Natural killer cell treated with Interleukin-12 subunit alpha and Interleukin-12 subunit beta and Interleukin-15 and Interleukin-18, amount 100 ng/mL, for 72 hours (primary cell): ENCODE data around the gene ATG2B. TPM values are rescaled to one million over a fixed set of nuclear protein-coding genes. Genes with fewer than 3 reads are reported as not detected.

Experiments used
- ATAC-seq, 2 donors: fragments of 150-1000 bp; cut with Tn5 transposase in 1 of 2; sonication (Bioruptor Pico), chemical (Tn5 transposase) in 1 of 2; 2 replicates each; pipeline ENCODE4 v1.10.0; 2021
- DNase-seq: peaks from one replicate; pipeline ENCODE4 v3.0.0; 2022; ENCODE audit warnings: low spot score
- H3K27ac Mint-ChIP-seq, 2 donors: 1 replicate in 1 of 2; 2 replicates in 1 of 2; pipeline ENCODE4 v1.8.0; 2022; ENCODE audit warnings: mixed read lengths in 2 of 2, mild to moderate bottlenecking in 1 of 2, moderate library complexity in 1 of 2
- H3K27me3 Mint-ChIP-seq, 2 donors: 1 replicate in 1 of 2; 2 replicates in 1 of 2; pipeline ENCODE4 v1.8.0; 2022; ENCODE audit warnings: mixed read lengths in 2 of 2
- H3K36me3 Mint-ChIP-seq: one replicate; pipeline ENCODE4 v1.8.0; 2022; ENCODE audit warnings: mixed read lengths
- H3K4me1 Mint-ChIP-seq, 2 donors: 1 replicate in 1 of 2; 2 replicates in 1 of 2; pipeline ENCODE4 v1.8.0; 2022; ENCODE audit warnings: low read depth in 2 of 2, mixed read lengths in 2 of 2, mild to moderate bottlenecking in 1 of 2
- H3K4me3 Mint-ChIP-seq: one replicate; pipeline ENCODE4 v1.8.0; 2022; ENCODE audit warnings: mixed read lengths
- H3K9me3 Mint-ChIP-seq: 2 replicates; pipeline ENCODE4 v1.8.0; 2022; ENCODE audit warnings: mixed read lengths
- total RNA-seq, 2 donors: library from RNA; stranded (reverse); gene quantifications; one replicate each; pipeline ENCODE4 v1.2.3, GENCODE V29; 2022

ATG2B gene, protein sequence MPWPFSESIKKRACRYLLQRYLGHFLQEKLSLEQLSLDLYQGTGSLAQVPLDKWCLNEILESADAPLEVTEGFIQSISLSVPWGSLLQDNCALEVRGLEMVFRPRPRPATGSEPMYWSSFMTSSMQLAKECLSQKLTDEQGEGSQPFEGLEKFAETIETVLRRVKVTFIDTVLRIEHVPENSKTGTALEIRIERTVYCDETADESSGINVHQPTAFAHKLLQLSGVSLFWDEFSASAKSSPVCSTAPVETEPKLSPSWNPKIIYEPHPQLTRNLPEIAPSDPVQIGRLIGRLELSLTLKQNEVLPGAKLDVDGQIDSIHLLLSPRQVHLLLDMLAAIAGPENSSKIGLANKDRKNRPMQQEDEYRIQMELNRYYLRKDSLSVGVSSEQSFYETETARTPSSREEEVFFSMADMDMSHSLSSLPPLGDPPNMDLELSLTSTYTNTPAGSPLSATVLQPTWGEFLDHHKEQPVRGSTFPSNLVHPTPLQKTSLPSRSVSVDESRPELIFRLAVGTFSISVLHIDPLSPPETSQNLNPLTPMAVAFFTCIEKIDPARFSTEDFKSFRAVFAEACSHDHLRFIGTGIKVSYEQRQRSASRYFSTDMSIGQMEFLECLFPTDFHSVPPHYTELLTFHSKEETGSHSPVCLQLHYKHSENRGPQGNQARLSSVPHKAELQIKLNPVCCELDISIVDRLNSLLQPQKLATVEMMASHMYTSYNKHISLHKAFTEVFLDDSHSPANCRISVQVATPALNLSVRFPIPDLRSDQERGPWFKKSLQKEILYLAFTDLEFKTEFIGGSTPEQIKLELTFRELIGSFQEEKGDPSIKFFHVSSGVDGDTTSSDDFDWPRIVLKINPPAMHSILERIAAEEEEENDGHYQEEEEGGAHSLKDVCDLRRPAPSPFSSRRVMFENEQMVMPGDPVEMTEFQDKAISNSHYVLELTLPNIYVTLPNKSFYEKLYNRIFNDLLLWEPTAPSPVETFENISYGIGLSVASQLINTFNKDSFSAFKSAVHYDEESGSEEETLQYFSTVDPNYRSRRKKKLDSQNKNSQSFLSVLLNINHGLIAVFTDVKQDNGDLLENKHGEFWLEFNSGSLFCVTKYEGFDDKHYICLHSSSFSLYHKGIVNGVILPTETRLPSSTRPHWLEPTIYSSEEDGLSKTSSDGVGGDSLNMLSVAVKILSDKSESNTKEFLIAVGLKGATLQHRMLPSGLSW (N-terminal part only)
- 10 to 100 TPM; 19.1 to 31.8 TPM for total RNA-seq

GRCh38 chr14:96362965-96363750 lies at the start of gene ATG2B, which contains the start of gene GSKIP:
ATG2B (minus strand) TSS chr14:96363341; CDS start chr14:96362976, 365 bp downstream.
GSKIP (plus strand) TSS chr14:96363526; CDS start chr14:96382248, 18,722 bp downstream.
- Mint-ChIP-seq H3K9me3 (no peaks in the 10 kb centered on the region), H3K36me3 (no peaks in the 10 kb centered on the region), H3K4me1 (peaks cover 39 to 45% of the 10 kb centered on the region in 2 donors), H3K27me3 (no peaks in the 10 kb centered on the region), H3K4me3 (peak within 1 kb of the TSS; percentile 92), H3K27ac (peak within 1 kb of the TSS; percentile 87 to 89)
- DNase-seq (peak; percentile 96), ATAC-seq (peak; percentile 96 to 97)

GRCh38 chr14:96410119-96410518 lies 47.0 kb upstream of the ATG2B start:
- ATAC-seq (no peak), DNase-seq (no peak)
- Mint-ChIP-seq H3K27me3 (peaks cover 6 to 17% of the 10 kb centered on the region in 2 donors), H3K4me1 (no peaks in the 10 kb centered on the region), H3K36me3 (no peaks in the 10 kb centered on the region), H3K9me3 (no peaks in the 10 kb centered on the region), H3K4me3 (no peak overlapping the region), H3K27ac (no peak overlapping the region)

DNA sequence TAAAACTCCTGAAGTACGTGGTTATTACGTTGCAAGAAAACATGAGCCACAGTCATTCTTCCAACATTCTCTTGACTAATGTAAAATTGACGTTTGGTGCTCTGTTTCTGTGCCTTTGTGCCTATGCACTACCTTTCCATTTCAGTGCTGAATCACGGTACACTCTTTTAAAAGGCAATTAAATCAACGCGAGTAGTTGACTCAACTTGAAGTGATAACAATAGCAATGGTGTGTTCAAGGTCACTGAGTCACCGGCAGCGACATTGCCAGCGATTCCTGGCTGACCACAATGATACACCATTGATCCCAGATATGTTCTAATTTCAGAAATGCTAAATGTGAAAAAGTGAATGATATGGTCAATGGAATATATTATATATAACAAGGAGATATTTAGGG lies 46.6 kb upstream of the ATG2B start:
- H3K9me3 Mint-ChIP-seq = no peaks in the 10 kb centered on the region
- H3K4me1 Mint-ChIP-seq = no peaks in the 10 kb centered on the region
- no peak overlapping the region for H3K27ac Mint-ChIP-seq

DNA sequence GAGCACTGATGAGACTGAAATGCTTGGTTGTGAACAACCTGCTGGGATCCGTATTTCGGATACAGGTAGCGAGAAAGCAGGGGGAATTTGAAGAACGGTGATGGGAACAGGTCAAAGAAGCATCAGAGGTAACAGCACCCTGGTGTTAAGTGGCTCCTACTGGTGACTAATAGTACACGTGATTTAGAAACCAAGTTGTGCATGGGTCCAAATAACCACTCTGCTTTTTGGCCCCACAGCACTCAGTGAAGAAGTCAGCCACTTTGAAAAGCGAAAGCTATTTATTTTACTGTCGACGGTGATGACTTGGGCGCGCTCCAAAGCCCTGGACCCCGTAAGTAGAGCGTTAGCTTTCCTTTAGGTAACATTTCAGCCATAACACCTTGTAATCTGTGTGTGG lies 45.5 kb upstream of the ATG2B start:
- no peak overlapping the region for H3K4me3 Mint-ChIP-seq
- DNase-seq (no peak), ATAC-seq (no peak)
- H3K27ac Mint-ChIP-seq = no peak overlapping the region
- H3K4me1 Mint-ChIP-seq = no peaks in the 10 kb centered on the region
- peaks cover 4 to 12% of the 10 kb centered on the region in 2 donors for H3K27me3 Mint-ChIP-seq
- no peaks in the 10 kb centered on the region for H3K9me3 Mint-ChIP-seq
- H3K36me3 Mint-ChIP-seq = no peaks in the 10 kb centered on the region

More for the DNA sequence above, 46.6 kb upstream of the ATG2B start:
- H3K36me3 Mint-ChIP-seq = no peaks in the 10 kb centered on the region
- DNase-seq (no peak), ATAC-seq (no peak)
- peaks cover 6 to 17% of the 10 kb centered on the region in 2 donors for H3K27me3 Mint-ChIP-seq
- H3K4me3 Mint-ChIP-seq = no peak overlapping the region

DNA sequence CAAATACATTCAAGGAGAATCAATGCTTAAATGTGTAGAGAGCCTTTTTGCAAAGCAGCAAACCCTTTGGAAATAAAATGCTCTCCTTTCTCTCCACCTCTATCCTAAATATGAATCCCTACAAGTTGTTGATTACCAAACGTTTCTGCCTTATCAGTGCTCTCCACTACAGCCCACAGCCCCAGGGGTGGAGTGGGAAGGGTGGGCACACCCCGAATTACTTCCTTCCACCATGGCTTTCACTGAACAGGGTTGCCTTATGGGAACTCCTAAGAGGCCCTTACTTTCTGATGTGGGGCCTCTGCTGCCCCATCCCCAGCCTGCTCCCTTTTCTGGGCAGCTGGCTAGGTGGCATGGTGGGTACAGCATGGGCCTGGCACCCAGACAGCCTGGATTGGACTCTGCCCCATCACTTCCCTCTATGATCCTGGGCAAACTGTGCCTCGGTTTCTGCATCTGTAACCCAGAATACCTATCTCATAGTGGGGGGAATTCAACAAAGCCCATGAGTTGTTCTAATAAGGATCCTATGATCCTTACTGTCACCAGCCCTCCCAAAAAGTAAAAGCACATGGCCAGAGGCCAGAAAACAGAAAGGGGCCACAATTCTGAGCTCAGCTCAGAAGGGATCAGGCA lies 44.9 kb upstream of the ATG2B start:
- no peaks in the 10 kb centered on the region for H3K36me3 Mint-ChIP-seq
- no peak overlapping the region for H3K27ac Mint-ChIP-seq
- H3K4me1 Mint-ChIP-seq = no peaks in the 10 kb centered on the region
- no peaks in the 10 kb centered on the region for H3K9me3 Mint-ChIP-seq
- ATAC-seq = no peak
- no peak overlapping the region for H3K4me3 Mint-ChIP-seq
- peaks cover 2 to 7% of the 10 kb centered on the region in 2 donors for H3K27me3 Mint-ChIP-seq
- no peak for DNase-seq

GRCh38 chr14:96405677-96406076 lies 42.5 kb upstream of the ATG2B start:
- Mint-ChIP-seq H3K4me3 (no peak overlapping the region), H3K4me1 (no peaks in the 10 kb centered on the region), H3K36me3 (no peaks in the 10 kb centered on the region), H3K27me3 (peaks cover 9 to 20% of the 10 kb centered on the region in 2 donors), H3K27ac (no peak overlapping the region), H3K9me3 (no peaks in the 10 kb centered on the region)
- ATAC-seq (no peak), DNase-seq (no peak)

DNA sequence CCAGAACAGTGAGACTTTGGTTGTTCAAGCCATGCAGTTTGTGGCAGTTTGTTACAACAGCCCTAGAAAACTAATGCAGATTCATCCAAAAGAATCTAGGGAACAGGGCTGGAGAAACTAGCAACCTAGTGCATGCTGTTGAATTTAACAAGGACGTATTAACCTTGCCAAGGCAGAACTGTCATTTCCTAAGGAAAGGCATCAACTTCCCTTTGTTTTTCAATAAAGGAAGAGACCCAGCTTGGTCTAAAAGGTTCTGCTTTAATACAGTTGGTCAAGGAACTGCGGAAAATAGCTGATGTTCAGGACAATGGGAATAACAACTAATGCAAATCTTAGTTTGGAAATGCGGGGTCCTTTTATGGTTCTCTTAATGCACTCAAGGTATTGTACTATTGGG lies 40.3 kb upstream of the ATG2B start:
- Mint-ChIP-seq H3K9me3 (no peaks in the 10 kb centered on the region), H3K4me3 (no peak overlapping the region), H3K27me3 (peaks cover 20 to 40% of the 10 kb centered on the region in 2 donors), H3K27ac (no peak overlapping the region), H3K36me3 (no peaks in the 10 kb centered on the region), H3K4me1 (no peaks in the 10 kb centered on the region)
- no peak for DNase-seq
- ATAC-seq = no peak

DNA sequence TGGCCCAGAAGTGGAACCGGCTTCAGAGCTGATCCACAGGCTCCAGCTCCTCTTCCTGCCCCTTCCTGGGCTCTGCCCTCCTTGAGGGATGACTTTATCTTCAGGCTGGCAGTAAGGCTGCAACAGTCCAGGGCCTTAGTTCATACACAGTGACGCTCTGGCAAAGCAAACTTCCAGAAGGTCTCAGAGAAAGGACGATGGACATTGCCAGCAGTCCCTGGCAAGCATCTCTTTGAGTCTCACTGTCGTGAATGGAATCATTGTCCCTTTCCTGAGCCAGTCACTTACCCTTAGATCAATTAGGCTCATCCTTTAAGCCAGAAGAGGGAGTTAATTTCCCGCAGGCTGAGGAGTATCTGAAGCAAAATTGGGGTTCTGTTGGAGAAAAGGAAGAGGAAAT lies 37.4 kb upstream of the ATG2B start:
- Mint-ChIP-seq H3K27ac (no peak overlapping the region), H3K4me3 (no peak overlapping the region), H3K36me3 (no peaks in the 10 kb centered on the region), H3K9me3 (no peaks in the 10 kb centered on the region), H3K27me3 (peaks cover 23 to 37% of the 10 kb centered on the region in 2 donors), H3K4me1 (no peaks in the 10 kb centered on the region)
- no peak for DNase-seq
- no peak for ATAC-seq

- Mint-ChIP-seq H3K9me3 (no peaks in the 10 kb centered on the region), H3K27ac (no peak overlapping the region), H3K36me3 (no peaks in the 10 kb centered on the region), H3K4me1 (no peaks in the 10 kb centered on the region), H3K4me3 (no peak overlapping the region), H3K27me3 (peaks cover 28 to 41% of the 10 kb centered on the region in 2 donors)
- no peak for DNase-seq
- ATAC-seq = no peak
Observed at GRCh38 chr14:96399405-96399804, 36.3 kb upstream of the ATG2B start.

DNA sequence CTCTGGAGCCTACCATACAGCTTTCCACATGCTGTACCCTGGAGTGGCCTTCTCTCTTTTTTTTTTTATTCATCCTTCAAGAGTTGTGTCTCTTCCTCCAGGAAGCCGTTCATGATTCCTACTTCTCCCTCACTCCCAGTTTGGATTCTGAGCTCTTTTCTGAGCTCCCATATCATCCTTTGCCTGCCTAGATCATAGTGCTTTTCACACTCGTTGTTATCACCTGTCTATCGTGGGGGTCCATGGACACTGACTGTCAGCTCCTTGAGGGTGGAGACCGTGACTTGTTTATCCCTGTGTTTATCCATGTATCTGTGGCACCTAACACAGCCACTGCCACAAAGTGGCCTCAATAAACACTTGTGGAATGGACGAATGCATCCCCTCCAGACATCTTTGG lies 35.8 kb upstream of the ATG2B start:
- no peaks in the 10 kb centered on the region for H3K4me1 Mint-ChIP-seq
- H3K36me3 Mint-ChIP-seq = no peaks in the 10 kb centered on the region
- no peak overlapping the region for H3K4me3 Mint-ChIP-seq
- no peak overlapping the region for H3K27ac Mint-ChIP-seq
- DNase-seq (no peak), ATAC-seq (no peak)
- H3K27me3 Mint-ChIP-seq = peaks cover 28 to 41% of the 10 kb centered on the region in 2 donors
- no peaks in the 10 kb centered on the region for H3K9me3 Mint-ChIP-seq

DNA sequence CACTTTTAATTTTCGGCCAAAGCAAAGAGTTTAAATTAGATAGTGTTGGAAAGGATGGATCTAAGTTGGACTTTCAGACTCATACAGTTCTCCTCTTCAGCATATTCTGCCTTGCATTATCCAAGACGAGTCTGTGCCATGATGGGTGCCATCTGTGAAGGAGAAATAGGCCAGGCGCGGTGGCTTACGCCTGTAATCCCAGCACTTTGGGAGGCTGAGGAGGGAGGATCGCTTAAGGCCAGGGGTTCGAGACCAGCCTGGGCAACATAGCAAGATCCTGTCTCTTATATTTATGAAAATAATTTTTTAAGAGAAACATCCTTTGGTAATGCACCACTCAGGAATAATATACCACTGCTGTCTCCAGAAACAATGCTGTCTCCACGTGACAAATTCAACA lies 35.3 kb upstream of the ATG2B start:
- ATAC-seq (no peak), DNase-seq (no peak)
- no peak overlapping the region for H3K4me3 Mint-ChIP-seq
- no peaks in the 10 kb centered on the region for H3K9me3 Mint-ChIP-seq
- no peaks in the 10 kb centered on the region for H3K4me1 Mint-ChIP-seq
- no peak overlapping the region for H3K27ac Mint-ChIP-seq
- H3K36me3 Mint-ChIP-seq = no peaks in the 10 kb centered on the region
- H3K27me3 Mint-ChIP-seq = peaks cover 28 to 41% of the 10 kb centered on the region in 2 donors

- H3K4me1 Mint-ChIP-seq = peaks cover 0 to 2% of the 10 kb centered on the region in 2 donors
- H3K27me3 Mint-ChIP-seq = peaks cover 13 to 14% of the 10 kb centered on the region in 2 donors
- ATAC-seq (no peak), DNase-seq (no peak)
- H3K27ac Mint-ChIP-seq = no peak overlapping the region
- no peaks in the 10 kb centered on the region for H3K36me3 Mint-ChIP-seq
- H3K9me3 Mint-ChIP-seq = no peaks in the 10 kb centered on the region
- H3K4me3 Mint-ChIP-seq = no peak overlapping the region
Observed at GRCh38 chr14:96394047-96394815, 31.1 kb upstream of the ATG2B start.
